ENCODE data around the gene PTCD3.
A peak's percentile ranks its signal among the peaks of the same experiment; 100 is the strongest.

The PTCD3 gene

DNA sequence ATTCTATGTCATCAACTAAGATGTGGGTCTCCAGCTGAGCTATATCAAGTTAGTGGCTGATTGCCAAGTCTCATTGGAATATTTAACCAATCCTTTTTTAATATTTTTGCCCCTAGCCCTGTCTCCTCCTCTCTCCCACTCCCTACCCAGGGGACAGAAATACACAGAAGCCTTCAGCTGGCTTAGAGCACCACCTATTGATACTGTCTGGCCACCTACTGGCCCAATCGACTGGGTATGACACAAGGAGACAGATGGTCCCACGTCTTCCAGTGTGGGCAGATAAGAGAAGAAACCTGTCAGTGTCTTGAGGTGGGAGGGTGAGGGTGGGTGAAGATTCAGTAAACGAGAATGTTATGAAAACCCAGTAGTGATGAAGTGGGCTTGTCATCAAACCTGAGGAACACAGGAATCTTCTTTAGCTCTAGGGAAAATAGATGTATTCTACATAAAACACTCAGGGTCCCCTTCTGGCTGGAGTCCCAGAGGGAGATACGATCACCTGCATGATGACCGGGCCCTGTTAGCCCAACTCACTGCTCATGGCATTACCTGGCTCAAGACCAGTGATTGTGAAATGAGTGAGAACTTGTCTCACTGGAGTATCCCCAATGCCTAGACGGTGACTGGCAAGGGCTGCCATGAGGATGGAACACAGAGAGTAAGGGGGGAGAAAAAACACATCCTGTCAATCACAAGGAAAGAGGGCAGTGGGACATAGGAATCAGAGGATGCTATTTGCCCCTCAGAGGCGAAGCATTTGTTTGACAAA, 27.1 kb upstream of the PTCD3 start:
- DNase-seq = peak; percentile 43
- in situ Hi-C loops (cut with MboI; ENCODE audit: low pct_unique_long_range_greater_than_20kb, low sequenced_read_pairs) = loop anchor here (10.0 kb wide), 1 partner anchor 254 kb away; no protein-coding TSS in a partner anchor

DNA sequence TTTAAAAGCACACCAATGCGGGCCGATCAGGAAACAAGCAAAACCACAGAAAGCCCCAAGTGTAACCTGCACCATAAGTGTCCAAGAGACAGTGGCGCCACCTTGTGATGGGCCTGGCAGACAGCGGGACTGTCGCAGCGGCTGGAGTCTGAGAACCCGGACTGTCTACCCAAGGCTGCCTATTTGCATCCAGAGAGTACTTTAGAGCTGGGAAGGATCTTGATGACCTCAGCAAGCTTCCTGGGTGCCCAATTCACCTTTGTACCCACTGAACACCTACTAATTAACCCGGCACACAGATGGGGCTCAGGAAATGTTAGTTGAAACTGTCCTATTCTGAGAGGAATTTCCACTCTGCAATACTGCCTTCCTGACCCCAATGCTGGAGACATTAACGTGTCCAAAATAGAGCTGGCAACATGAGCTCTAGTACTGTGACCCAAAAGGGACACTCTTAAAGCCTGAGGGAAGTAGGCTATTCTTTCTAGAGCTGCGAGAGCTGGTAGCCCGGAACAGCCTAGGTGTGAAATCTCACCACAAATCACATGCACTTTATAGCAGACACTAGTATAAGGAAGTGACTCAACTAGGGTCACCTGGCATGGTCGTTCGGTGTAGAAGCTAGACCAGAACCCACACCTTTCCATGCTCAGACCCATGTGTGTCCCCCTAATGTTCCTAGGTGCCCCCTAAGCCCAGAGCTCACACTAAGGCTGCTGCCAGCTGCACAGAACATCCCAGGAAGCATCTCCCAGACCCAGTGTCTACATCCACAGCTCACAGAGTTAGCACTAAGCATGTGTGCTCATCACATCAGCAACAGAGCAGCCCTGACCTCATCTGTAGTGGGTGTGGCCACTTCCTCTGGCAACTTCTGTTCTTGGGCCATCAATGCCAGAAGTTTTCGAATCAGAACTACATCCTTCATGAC, 25.8 kb upstream of the PTCD3 start:
- DNase-seq = peak; percentile 81
- in situ Hi-C loops (cut with MboI; ENCODE audit: low pct_unique_long_range_greater_than_20kb, low sequenced_read_pairs) = loop anchor here (10.0 kb wide), 1 partner anchor 255 kb away; no protein-coding TSS in a partner anchor

DNA sequence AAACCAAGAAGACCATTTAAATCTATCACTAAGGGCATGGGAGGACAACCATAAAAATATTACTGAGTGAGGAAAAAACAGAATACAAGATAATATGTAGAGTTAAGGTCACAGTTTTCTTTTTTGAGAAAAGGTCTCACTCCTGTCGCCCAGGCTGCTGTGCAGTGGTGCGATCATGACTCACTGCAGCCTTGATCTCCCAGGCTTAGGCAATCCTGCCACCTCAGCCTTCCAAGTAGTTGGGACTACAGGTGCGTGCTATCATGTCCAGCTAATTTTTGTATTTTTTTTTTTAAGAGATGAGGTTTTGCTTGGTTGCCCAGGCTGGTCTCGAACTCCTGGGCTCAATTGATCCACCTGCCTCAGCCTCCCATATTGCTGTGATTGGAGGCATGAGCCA, 24.3 kb upstream of the PTCD3 start:
- in situ Hi-C loops (cut with MboI; ENCODE audit: low pct_unique_long_range_greater_than_20kb, low sequenced_read_pairs) = no loop called here
- no peak for DNase-seq

DNA sequence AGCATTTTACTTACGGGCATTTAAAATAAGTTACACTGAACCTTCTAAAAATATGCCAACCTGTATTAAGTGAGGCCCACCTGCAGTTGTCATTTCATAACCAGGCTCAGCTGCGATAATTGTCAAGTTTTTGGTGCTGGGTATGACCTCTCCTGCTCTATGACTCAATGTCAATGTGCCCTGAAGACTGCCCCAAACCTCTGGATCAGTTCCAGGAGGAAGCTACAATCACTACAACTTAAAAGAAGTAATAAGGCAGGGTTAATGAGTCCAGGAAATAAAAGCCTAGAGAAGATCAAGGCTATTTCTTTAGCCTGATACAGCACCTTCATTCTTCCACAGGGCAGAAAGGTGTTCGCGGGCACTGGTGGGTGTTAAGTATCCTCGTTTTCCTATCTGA, 23.3 kb upstream of the PTCD3 start:
- in situ Hi-C loops (cut with MboI; ENCODE audit: low pct_unique_long_range_greater_than_20kb, low sequenced_read_pairs) = no loop called here
- DNase-seq = no peak

DNA sequence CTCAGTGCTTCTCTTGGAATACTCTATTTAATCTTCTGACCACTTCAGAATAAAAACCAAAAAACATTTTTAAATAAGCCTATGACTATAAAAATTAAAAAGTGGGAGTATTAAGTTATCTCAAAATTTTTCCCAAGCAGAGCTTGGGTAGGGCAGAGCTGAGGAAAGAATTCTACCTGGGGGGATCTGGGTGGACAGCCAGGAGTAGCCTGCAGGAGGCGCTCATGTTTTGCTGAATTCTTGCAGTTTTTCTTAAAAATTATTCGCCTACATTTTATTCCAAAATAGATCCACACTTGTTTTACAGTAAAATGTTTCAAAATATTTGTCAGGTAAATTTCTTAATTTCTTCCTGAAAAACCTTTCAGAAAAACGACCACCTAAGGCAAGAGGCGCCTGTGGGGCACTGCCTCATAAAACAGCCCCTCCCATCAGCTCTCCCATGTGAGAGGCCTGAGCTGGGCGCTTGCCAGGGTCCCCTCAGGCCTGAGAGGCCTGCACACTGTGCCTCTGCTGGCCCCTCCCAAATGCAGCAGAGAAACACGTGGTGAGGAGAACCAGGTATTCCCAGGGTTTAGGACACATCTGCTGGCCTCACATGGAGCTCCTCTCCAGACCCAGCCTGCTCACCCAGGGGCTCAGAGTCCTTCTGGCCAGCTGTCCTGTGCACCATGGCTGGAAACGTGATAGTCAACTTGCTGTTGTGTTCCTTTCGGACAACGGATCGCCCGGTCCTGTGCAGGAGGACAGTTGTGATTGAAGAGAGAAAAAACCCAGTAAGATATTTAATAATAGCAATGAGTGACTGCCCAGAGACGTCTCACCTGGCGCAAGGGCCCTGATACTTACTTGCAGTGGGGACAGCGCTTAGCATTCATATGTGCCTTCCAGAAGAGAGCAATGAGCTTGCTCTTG, 17.8 kb upstream of the PTCD3 start:
- peak; percentile 21 for DNase-seq
- in situ Hi-C loops (cut with MboI; ENCODE audit: low pct_unique_long_range_greater_than_20kb, low sequenced_read_pairs) = no loop called here

DNA sequence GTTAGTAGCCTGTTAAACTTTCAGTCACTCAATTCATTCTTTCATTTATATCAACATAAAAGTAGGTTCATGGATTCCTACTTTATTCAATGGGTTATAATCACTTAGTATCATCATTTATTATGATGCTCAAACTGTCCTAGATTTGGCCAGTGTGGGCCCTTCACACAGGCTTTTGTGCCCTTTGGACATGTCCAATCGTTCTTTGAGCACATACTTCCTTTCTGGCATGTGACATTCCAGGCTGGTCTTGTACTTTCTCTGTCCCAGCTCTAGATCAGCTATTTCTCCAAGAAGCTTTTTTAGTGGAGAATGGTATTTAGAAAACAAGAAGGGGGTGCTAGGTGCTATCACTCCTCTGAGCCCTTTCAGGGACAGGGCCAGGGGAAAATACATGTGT, 11.8 kb upstream of the PTCD3 start:
- in situ Hi-C loops (cut with MboI; ENCODE audit: low pct_unique_long_range_greater_than_20kb, low sequenced_read_pairs) = no loop called here
- no peak for DNase-seq

DNA sequence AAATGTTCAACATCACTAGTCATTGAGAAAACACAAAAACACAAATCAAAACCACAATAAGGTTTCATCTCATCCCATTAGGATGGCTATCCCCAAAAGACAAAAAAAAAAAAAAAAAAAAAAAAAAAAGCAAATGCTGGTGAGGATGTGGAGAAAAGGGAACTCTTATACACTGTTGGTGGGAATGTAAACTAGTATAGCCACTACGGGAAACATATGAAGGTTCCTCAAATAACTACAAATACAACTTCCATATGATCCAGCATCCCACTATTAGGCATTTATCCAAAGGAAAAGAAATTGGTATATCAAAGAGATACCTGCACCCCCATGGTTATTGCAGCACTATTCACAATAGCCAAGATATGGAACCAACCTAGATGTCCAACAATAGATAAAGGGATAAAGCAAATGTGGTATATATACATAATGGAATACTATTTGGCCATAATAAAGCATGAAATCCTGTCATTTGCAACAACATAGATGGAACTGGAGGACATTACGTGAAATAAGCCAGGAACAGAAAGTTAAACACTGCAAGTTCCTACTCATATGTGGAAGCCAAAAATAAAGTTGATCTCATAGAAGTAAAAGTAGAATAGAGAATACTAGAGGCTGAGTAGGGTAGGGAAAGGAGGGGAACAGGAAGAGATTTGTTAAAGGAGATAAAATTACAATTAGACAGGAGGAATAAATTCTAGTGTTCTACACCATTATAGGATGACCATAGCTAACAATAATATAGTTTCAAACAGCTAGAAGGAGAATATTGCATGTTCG, 8.7 kb upstream of the PTCD3 start:
- no peak for DNase-seq
- in situ Hi-C loops (cut with MboI; ENCODE audit: low pct_unique_long_range_greater_than_20kb, low sequenced_read_pairs) = no loop called here

DNA sequence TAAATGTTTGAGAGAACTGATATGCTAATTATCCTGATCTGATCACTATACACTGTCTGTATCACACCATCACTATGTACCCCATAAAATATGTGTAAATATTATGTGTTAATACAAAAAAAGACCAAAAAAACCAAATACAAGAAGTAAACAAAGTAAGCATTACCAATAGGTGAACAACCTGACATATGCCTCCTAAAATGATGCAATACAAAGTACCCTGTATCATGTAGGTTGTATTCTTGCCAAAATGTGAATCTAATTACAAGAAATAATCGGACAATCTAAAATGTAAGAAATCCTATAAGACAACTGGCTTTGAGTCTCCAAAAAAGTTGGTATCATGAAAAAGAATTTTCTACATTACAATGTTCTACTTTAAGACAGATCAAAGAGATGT, 8.1 kb upstream of the PTCD3 start:
- in situ Hi-C loops (cut with MboI; ENCODE audit: low pct_unique_long_range_greater_than_20kb, low sequenced_read_pairs) = no loop called here
- no peak for DNase-seq

DNA sequence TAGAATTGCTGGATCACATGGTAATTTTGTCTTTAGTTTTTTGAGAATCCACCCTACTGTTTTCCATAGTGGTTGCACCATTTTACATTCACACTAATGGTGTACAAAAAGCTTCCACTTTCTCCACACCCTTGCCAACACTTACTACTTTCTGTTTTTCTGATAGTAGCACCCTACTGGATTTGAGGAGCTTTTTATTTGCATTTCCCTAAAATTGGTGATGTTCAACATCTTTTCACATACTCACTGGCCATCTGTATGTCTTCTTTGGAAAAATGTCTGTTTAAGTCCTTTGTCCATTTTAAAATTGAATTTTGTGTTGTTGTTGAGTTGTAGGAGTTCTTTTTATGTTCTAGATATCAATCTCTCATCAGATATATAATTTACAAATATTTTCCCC, 3.9 kb upstream of the PTCD3 start:
- in situ Hi-C loops (cut with MboI; ENCODE audit: low pct_unique_long_range_greater_than_20kb, low sequenced_read_pairs) = no loop called here

DNA sequence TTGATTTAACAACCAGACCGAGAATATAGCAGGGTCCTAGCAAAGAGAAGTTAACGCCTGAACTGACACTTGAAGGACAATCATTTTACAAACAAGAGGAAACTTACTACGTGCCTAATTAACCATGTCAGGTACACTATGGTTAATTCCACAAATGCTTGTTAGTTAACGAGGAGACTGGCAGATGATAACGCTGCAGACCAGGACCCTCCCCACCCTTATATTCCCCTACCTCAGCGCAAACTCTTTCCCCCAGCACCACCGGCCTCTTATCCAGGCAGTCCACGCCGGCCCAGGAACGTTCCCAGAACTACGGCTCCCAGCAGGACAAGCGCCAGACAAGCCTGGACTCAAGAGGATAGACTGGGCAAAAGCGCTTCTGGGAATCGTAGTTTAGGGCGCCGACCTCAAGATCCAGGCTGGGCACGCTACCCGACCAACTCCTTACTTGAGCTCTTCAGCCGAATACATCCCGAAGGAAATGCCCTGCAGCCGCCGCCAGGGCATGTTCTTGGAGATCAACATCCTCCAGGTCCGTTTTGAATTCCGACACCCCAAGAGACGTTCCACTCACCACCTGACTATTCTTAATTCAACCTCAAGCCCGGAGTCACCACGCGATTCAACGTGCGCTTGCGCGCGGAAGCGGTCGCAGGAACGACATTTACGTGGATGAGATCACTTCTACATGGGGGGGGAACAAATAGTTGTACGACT, 625 bp upstream of the PTCD3 start, which contains the start of gene POLR1A:
TSS of gene POLR1A (minus strand) at position 635 of the 717 bp plus-strand sequence. CDS start at position 525, 110 bp downstream.
- DNase-seq = peak; percentile 97
- in situ Hi-C loops (cut with MboI; ENCODE audit: low pct_unique_long_range_greater_than_20kb, low sequenced_read_pairs) = no loop called here

More for the DNA sequence above, 3.9 kb upstream of the PTCD3 start:
- no peak for DNase-seq

DNA sequence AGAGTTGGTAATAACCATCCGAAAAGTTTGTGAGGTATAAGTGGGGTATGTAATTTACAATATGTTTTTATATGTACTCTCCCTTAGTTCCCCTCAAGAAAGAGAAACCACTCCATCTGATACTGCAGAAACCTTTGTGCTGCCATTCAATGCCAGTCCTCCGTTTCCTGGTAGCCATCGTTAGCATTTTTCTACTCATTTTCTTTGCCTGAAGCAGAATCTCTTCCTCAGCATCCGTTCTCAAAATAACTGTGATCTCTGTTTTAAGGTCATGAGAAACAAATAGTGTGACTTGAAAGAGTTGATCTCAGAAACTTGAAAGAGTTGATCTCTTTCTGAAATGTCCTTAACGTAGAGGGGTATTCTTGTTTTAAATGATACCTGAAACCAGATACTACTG, 996 bp downstream of the PTCD3 start:
- in situ Hi-C loops (cut with MboI; ENCODE audit: low pct_unique_long_range_greater_than_20kb, low sequenced_read_pairs) = no loop called here
- DNase-seq = peak; percentile 21

DNA sequence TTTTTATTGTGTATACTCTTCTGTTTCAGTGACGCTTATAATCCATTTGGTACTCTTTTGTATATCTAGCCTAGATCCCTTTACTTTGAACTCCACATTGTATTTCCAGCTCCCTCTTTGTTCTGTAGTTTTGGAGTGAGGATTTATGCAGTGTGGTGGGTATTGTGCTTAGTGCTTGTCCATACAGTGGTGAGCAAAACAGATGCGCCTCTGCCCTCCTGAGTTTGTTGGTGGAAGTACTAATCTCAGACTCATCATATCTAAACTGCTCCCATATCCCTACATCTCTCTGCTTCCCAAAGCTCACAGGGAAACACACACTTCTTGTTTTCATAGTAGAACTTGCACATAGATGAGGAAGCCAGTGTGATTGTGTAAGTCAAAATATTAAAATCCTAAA, 12.1 kb downstream of the PTCD3 start:
- in situ Hi-C loops (cut with MboI; ENCODE audit: low pct_unique_long_range_greater_than_20kb, low sequenced_read_pairs) = no loop called here
- DNase-seq = no peak

DNA sequence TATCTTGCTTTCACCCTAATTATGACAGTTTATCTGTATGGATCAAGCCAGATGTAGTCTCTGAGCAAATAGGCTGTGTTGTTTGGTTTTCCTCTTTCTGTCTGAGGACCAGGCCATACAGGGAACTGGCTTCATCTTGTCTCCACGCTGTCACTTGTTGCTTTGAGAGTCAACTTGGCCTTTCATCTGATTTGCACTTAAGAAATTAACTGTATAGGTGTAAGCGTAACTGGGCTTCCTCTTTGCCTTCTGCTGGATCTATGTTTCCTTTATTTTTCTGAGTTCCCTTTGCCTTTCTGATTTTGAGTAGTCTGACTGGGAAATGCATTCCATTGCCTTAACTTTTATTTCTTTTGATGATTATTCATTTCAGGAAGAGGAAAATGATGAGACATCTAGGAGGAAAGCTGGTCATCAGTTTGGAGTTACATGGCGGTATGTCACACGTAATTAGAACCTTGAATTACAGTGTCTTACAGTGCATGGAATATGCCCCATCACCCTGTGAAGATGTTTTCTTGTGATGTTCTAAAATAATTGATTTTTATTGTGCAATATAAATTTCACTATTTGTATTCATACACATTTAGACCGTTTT, 17.4 kb downstream of the PTCD3 start:
- in situ Hi-C loops (cut with MboI; ENCODE audit: low pct_unique_long_range_greater_than_20kb, low sequenced_read_pairs) = no loop called here

DNA sequence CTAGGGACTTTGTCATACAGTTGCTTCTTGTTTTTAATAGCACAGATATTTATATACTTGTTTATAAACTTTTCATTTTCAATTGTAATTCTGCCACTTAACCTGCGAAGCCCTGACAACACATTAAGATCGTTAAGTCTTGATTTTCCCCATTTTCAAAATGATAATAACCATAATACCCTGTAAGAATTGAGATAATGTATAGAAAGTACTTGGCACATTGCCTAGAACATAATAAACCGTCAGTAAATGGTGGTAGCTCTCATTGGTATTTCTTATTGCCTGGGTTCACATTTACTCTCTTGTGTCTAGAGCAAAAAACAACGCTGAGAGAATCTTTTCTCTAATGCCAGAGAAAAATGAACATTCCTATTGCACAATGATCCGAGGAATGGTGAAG, 18.6 kb downstream of the PTCD3 start:
- in situ Hi-C loops (cut with MboI; ENCODE audit: low pct_unique_long_range_greater_than_20kb, low sequenced_read_pairs) = no loop called here
- no peak for DNase-seq

More for the DNA sequence above, 17.4 kb downstream of the PTCD3 start:
- no peak for DNase-seq

DNA sequence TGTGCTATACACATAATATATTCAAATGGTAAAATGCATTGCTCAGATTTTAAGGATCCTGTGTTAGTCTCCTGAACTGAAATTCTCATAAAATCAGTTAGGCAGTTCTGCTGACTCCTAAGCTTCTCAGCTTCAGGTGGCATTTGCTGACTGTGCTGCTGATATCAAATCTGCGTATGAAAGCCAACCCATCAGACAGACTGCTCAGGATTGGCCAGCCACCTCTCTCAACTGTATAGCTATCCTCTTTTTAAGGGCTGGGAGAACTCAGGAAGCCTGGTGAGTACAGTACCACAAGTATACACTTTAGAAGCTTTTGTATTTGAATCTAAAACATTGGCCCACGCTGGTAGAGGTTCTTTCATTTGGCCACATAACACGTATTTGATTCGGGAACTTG, 28.7 kb downstream of the PTCD3 start:
- no peak for DNase-seq
- in situ Hi-C loops (cut with MboI; ENCODE audit: low pct_unique_long_range_greater_than_20kb, low sequenced_read_pairs) = no loop called here

DNA sequence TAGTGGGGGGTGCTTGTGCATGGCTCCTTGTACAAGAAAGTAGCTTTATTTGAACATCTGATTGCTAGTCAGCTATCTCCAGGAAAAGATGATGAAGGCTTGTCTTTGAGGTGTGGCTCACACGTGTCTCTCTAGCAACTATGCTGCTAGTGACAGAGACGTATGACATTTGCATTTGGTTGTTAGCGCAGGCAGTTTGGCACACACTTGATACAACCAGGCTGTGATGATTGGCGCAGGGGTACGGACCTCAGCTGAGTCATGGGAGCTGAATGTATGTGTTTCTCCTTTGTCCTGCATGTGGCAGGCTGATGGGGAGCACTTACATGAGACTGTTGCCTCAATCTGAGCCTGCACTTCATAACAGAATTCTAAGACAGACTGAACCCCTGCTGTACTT, 29.6 kb downstream of the PTCD3 start:
- in situ Hi-C loops (cut with MboI; ENCODE audit: low pct_unique_long_range_greater_than_20kb, low sequenced_read_pairs) = no loop called here
- no peak for DNase-seq

DNA sequence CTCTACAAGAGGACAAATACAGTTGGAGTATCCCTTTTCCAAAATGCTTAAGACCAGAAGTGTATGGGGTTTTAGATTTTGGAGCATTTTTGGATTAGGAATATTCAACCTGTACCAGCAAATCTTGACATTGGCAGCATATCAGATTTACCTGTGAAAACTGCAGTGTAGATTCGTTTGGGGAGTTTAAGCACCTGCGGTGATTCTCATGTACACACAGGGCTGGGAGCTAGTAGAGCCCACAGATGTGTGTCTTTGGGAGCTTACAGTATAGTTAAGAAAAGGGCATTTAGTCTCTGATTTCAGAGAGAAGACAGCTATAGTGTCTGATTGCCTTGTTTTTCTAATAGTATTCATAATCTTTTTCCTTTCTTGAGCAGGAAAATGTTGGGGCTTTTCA, 30.1 kb downstream of the PTCD3 start:
- in situ Hi-C loops (cut with MboI; ENCODE audit: low pct_unique_long_range_greater_than_20kb, low sequenced_read_pairs) = no loop called here
- DNase-seq = no peak

All from KBM-7 (cell line).